ENCODE measurements around the gene WDFY2.

DNA sequence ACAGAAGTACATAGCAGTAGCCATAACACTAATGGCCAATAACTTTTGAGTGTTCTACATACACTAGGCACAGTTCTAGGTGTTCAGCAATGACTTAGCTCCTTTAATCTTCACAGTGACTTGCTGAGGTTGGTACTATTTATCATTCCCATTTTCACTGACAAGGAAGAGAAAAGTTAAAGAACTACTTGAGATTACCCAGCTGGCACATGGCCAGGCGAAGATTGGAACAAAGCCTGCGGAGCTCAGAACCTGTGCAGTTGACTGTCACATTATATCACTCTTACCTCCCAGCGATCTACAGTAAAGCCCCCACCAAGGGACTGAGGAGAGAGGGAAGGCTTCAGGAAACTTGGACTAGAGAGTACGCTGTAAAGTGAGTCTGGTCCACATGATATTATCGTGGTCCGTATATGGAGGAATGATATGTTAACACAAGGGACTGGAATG, 42.4 kb upstream of the WDFY2 start:
- TF ChIP-seq GATA2 (IDR thresholded peaks at IDR 0.05; ENCODE audit: low read depth, low read length) (no peak), GATA3 (IDR thresholded peaks at IDR 0.05; ENCODE audit: low read depth, low read length) (no peak)

All from SH-SY5Y (cell line).